K562 (cell line): ENCODE measurements around the gene ASB13. TPM values are rescaled to one million over a fixed set of nuclear protein-coding genes. Genes with fewer than 3 reads are reported as not detected.
A peak's percentile ranks its signal among the peaks of the same experiment; 100 is the strongest.

Source experiments
- ATAC-seq: fragments of 200-7000 bp; cut with Tn5 transposase; 3 replicates; pipeline ENCODE4 v1.9.1; 2020; ENCODE audit warnings: moderate library complexity
- BruUV-seq: library from RNA; stranded (reverse); fragments of 400-500 nt; replicated peaks from 2 replicates; lab custom pipeline; 2021; lab: Mats Ljungman, UMichigan
- CTCF ChIA-PET: fragments of 300-600 bp; formaldehyde crosslinking; extraction: SDS; loops from one replicate; lab custom pipeline; 2021; ENCODE audit warnings: low intra/inter-chr PET ratio; lab: Yijun Ruan, JAX
- POLR2A ChIA-PET: fragments of 300-600, 350-650 bp; sonication (Branson Sonifier 250); formaldehyde crosslinking; extraction: SDS; loops from one replicate; lab custom pipeline; 2021; ENCODE audit warnings: antibody characterized with exemption, inconsistent platforms; lab: Yijun Ruan, JAX
- DNase-seq, 4 experiments: peaks; one replicate each; pipeline versions ENCODE4 v3.0.0 to v3.0.0-alpha.2; 2011 to 2018; ENCODE audit warnings: low spot score in 3 of 4, mixed read lengths in 3 of 4; ENCODE audit errors: extremely low read depth in 1 of 4
- FAIRE-seq: peaks from 2 replicates; lab custom pipeline; 2011; peaks lifted over from hg19 to GRCh38; lab: Jason Lieb, UNC
- H2AFZ ChIP-seq: 2 replicates; pipeline ENCODE4 v1.6.0; 2011; ENCODE audit warnings: low read depth, low read length, control low read depth, inconsistent platforms
- H3K27ac ChIP-seq: fragments of 200-600 bp; 3 replicates; pipeline ENCODE4 v1.8.0; 2011; ENCODE audit warnings: low read depth, mild to moderate bottlenecking, control low read depth, inconsistent platforms, low read length, moderate library complexity, mixed read lengths; ENCODE audit errors: extremely low read depth
- H3K27me3 ChIP-seq, 2 experiments: fragments of 300-600 bp in 1 of 2; 2 replicates in 1 of 2; 3 replicates in 1 of 2; pipeline versions ENCODE4 v1.6.0 to v1.8.0; 2011; ENCODE audit warnings: inconsistent platforms in 2 of 2, low read length in 2 of 2, mild to moderate bottlenecking in 1 of 2, mixed read lengths in 1 of 2, moderate library complexity in 1 of 2; ENCODE audit not compliant: control insufficient read depth in 2 of 2, insufficient read depth in 2 of 2
- H3K36me3 ChIP-seq: fragments of 300-600 bp; 3 replicates; pipeline ENCODE4 v1.8.0; 2011; ENCODE audit warnings: mild to moderate bottlenecking, low read length, inconsistent platforms; ENCODE audit not compliant: control insufficient read depth, insufficient read depth
- H3K4me1 ChIP-seq, 2 experiments: fragments of 200-600 bp in 1 of 2; replicated peaks in 1 of 2; 2 replicates in 1 of 2; 3 replicates in 1 of 2; pipeline versions ENCODE4 v1.5.1 to v1.8.0; 2011; ENCODE audit warnings: inconsistent platforms in 2 of 2, low read length in 2 of 2, mild to moderate bottlenecking in 1 of 2, mixed read lengths in 1 of 2, moderate library complexity in 1 of 2; ENCODE audit not compliant: control insufficient read depth in 2 of 2, insufficient read depth in 2 of 2
- H3K4me2 ChIP-seq: 2 replicates; pipeline ENCODE4 v1.6.1; 2011; ENCODE audit warnings: low read length, control low read depth, inconsistent platforms, mixed read lengths; ENCODE audit not compliant: insufficient read depth
- H3K4me3 ChIP-seq: fragments of 200-600 bp; sonication (generic), shearing (Covaris generic); 2 replicates; pipeline ENCODE4 v1.5.1; 2016; ENCODE audit warnings: control low read depth, inconsistent platforms
- H3K79me2 ChIP-seq: fragments of 200-600 bp; 3 replicates; pipeline ENCODE4 v1.8.0; 2011; ENCODE audit warnings: low read length, inconsistent platforms; ENCODE audit not compliant: control insufficient read depth, insufficient read depth
- H3K9ac ChIP-seq, 2 experiments: 2 replicates each; pipeline versions ENCODE4 v1.6.0 to v1.6.1; 2011; ENCODE audit warnings: low read depth in 2 of 2, low read length in 2 of 2, control low read depth in 1 of 2, inconsistent platforms in 1 of 2, mild to moderate bottlenecking in 1 of 2, mixed read lengths in 1 of 2; ENCODE audit not compliant: insufficient read depth in 1 of 2
- H3K9me1 ChIP-seq: one replicate; pipeline ENCODE4 v1.6.0; 2011; ENCODE audit warnings: inconsistent platforms, mild to moderate bottlenecking, low read length, moderate library complexity; ENCODE audit not compliant: control insufficient read depth, insufficient read depth
- H3K9me3 ChIP-seq: replicated peaks from 2 replicates; pipeline ENCODE4 v1.5.1; 2011; ENCODE audit warnings: low read depth, low read length, inconsistent platforms; ENCODE audit not compliant: control insufficient read depth, insufficient read depth
- H4K20me1 ChIP-seq: replicated peaks from 2 replicates; pipeline ENCODE4 v1.6.1; 2011; ENCODE audit warnings: low read length, inconsistent platforms, mixed read lengths; ENCODE audit not compliant: control insufficient read depth, insufficient read depth
- CTBP1 ChIP-seq: fragments of 450-650 bp; IDR thresholded peaks from 2 replicates; pipeline ENCODE4 v1.6.1; 2016; ENCODE audit warnings: borderline replicate concordance
- JUN ChIP-seq, 2 experiments: sonication (generic) in 1 of 2; formaldehyde crosslinking in 1 of 2; IDR thresholded peaks; 2 replicates each; pipeline versions ENCODE4 v1.6.1 to v1.8.0; 2012 to 2022; ENCODE audit warnings: borderline replicate concordance in 2 of 2, mild to moderate bottlenecking in 2 of 2, improper control_type of control experiment in 1 of 2, low read depth in 1 of 2, low read length in 1 of 2, missing genetic modification reagents in 1 of 2
- SPI1 ChIP-seq: IDR thresholded peaks from 2 replicates; pipeline ENCODE4 v1.6.1; 2011; ENCODE audit warnings: low read depth, low read length, control low read depth, borderline replicate concordance
- WGBS: fragments of 100-300 bp; shearing (Covaris generic); methylation state at CpG from one replicate; pipeline ENCODE4 v1.1.6; 2016; ENCODE audit warnings: low coverage, mixed read lengths; ENCODE audit not compliant: insufficient coverage; ENCODE audit errors: missing lambda C conversion rate; 5-methylcytosine and 5-hydroxymethylcytosine counted together
- in situ Hi-C: fragments of 300-500 bp; cut with MboI; formaldehyde crosslinking; loops from 4 replicates; pipeline ENCODE4 v1.15.0; 2018; ENCODE audit warnings: inconsistent platforms, mixed read lengths
- intact Hi-C: fragments of 100-400 bp; cut with micrococcal nuclease; formaldehyde crosslinking; loops from 2 replicates; pipeline ENCODE4 v1.14.2; 2022
- polyA plus RNA-seq, 8 experiments: library from polyadenylated mRNA; depleted of rRNA in 4 of 8; stranded (reverse) in 5 of 8; unstranded in 3 of 8; fragments of >200 nt; fragmentation: Nextera tagmentation in 2 of 8; fragmentation: Illumina TruSeq in 1 of 8; extraction: Ambion mirVana in 2 of 8; extraction: Trizol in 1 of 8; gene quantifications; 2 replicates each; pipeline versions ENCODE4 v1.2.1 to v1.2.3, GENCODE V29; 2011 to 2014; ENCODE audit warnings: inconsistent platforms in 1 of 8, missing spikeins in 1 of 8
- total RNA-seq, 7 experiments: library from RNA; depleted of rRNA in 6 of 7; stranded (reverse); fragments of >200 nt in 6 of 7; fragmentation: Illumina TruSeq in 2 of 7; extraction: Trizol in 2 of 7; gene quantifications; 2 replicates each; pipeline versions ENCODE4 v1.2.1 to v1.2.3, GENCODE V29; 2011 to 2021; ENCODE audit warnings: low replicate concordance in 1 of 7
- TF ChIP-seq, protein P1 (sequence below): fragments of 200-600 bp; sonication (generic); IDR thresholded peaks from one replicate; pipeline ENCODE4 v1.6.1; 2012; ENCODE audit warnings: mild to moderate bottlenecking, low read depth, low read length, inconsistent platforms
- TF ChIP-seq, protein P2 (sequence below): fragments of 450-650 bp; IDR thresholded peaks from 2 replicates; pipeline ENCODE4 v1.6.1; 2016; ENCODE audit warnings: missing biosample characterization, missing genetic modification characterization

The ASB13 gene
- total and polyA plus RNA-seq, 9 of the 15 experiments (the other 6 are each of a cell fraction or from before 2014, with no cell fraction given) = 5.2 to 28.8 (median 16.9) TPM

DNA sequence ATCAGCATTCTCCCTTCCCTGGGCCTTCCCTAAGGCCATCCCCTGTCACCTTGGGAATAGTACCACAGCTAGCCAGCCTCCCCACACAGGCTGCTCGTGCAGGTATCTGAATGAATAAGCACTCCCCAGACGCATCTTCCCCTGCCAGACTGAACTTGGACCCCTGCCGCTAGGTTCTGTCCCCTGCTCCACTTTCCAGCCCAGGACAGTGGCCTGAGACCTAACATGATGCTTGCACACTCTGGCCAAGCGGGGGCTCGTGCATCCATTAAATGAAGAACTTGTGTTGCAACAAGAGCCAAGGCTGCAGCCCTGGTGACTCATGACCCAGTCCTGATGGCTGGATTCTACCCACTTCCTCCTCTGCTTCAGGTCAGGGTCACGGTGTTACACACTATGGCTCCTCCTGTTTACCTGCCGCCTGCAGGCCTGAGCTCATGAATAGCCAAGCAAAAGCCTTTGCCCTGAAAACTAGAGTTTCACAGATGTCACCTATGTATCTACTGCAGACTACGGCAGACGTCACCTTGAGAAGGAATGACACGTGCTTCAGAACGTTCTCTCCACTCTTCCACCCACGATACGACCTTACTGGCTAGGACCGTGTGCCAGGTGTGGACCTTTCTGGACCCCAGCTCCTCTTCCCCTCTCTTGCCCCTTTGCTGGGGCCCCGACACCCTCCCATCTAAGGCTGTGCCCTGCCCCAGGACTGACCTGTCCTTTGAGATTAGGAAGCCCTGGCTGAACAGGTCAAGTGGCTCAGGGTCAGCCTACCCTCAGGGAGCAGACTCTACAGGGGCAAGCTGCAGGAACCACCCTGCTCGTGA lies 6.5 kb downstream of the ASB13 start:
- Histone ChIP-seq H3K36me3 (no peaks in the 10 kb centered on the region), H3K9me3 (no peaks in the 10 kb centered on the region), H3K4me2 (peak overlapping the region; percentile 11; the same call in 1 of the 2 replicates), H3K27me3 (no peaks in the 10 kb centered on the region), H3K79me2 (no peaks in the 10 kb centered on the region), H3K4me1 (peaks cover 18 to 23% of the 10 kb centered on the region in 2 experiments; a peak in 4 of 5 replicates), H3K4me3 (no peak overlapping the region), H3K27ac (0 out of 3 replicates have a peak overlapping the region, but pooled peaks have one; percentile 6), H3K9me1 (peaks cover 2% of the 10 kb centered on the region), H3K9ac (no peak overlapping the region; a peak in 1 of 4 replicates), H4K20me1 (peaks cover 14% of the 10 kb centered on the region), H2AFZ (0 out of 2 replicates have a peak overlapping the region, but pooled peaks have one; percentile 26)
- intact Hi-C loops (no loop called here), in situ Hi-C loops (no loop called here)
- BruUV-seq = no TSS peak
- CTCF ChIA-PET = no interaction called here
- FAIRE-seq = peak; percentile 78
- ATAC-seq = peak; percentile 78
- WGBS = 44% methylated on average over 16 of the region's 16 CpGs
- DNase-seq = peak in 2 of 4 experiments; percentile 42 to 61
- POLR2A ChIA-PET = interaction anchor here (0.5 to 1.3 kb wide), 5 partner anchors 17 to 184 kb away, joined by 3 to 4 read pairs (median 3); no protein-coding TSS in a partner anchor
- TF ChIP-seq JUN (IDR thresholded peaks at IDR 0.05; ENCODE audit: borderline replicate concordance, low read depth, low read length) = peak; percentile 57; the same call in 1 of the 2 replicates
- TF ChIP-seq JUN (CRISPR knock-in tag; IDR thresholded peaks at IDR 0.05; ENCODE audit: borderline replicate concordance) = peak; percentile 58; the same call in 1 of the 2 replicates
- TF ChIP-seq CTBP1 = peak; percentile 65; the same call in 1 of the 2 replicates
- TF ChIP-seq, protein P1, sequence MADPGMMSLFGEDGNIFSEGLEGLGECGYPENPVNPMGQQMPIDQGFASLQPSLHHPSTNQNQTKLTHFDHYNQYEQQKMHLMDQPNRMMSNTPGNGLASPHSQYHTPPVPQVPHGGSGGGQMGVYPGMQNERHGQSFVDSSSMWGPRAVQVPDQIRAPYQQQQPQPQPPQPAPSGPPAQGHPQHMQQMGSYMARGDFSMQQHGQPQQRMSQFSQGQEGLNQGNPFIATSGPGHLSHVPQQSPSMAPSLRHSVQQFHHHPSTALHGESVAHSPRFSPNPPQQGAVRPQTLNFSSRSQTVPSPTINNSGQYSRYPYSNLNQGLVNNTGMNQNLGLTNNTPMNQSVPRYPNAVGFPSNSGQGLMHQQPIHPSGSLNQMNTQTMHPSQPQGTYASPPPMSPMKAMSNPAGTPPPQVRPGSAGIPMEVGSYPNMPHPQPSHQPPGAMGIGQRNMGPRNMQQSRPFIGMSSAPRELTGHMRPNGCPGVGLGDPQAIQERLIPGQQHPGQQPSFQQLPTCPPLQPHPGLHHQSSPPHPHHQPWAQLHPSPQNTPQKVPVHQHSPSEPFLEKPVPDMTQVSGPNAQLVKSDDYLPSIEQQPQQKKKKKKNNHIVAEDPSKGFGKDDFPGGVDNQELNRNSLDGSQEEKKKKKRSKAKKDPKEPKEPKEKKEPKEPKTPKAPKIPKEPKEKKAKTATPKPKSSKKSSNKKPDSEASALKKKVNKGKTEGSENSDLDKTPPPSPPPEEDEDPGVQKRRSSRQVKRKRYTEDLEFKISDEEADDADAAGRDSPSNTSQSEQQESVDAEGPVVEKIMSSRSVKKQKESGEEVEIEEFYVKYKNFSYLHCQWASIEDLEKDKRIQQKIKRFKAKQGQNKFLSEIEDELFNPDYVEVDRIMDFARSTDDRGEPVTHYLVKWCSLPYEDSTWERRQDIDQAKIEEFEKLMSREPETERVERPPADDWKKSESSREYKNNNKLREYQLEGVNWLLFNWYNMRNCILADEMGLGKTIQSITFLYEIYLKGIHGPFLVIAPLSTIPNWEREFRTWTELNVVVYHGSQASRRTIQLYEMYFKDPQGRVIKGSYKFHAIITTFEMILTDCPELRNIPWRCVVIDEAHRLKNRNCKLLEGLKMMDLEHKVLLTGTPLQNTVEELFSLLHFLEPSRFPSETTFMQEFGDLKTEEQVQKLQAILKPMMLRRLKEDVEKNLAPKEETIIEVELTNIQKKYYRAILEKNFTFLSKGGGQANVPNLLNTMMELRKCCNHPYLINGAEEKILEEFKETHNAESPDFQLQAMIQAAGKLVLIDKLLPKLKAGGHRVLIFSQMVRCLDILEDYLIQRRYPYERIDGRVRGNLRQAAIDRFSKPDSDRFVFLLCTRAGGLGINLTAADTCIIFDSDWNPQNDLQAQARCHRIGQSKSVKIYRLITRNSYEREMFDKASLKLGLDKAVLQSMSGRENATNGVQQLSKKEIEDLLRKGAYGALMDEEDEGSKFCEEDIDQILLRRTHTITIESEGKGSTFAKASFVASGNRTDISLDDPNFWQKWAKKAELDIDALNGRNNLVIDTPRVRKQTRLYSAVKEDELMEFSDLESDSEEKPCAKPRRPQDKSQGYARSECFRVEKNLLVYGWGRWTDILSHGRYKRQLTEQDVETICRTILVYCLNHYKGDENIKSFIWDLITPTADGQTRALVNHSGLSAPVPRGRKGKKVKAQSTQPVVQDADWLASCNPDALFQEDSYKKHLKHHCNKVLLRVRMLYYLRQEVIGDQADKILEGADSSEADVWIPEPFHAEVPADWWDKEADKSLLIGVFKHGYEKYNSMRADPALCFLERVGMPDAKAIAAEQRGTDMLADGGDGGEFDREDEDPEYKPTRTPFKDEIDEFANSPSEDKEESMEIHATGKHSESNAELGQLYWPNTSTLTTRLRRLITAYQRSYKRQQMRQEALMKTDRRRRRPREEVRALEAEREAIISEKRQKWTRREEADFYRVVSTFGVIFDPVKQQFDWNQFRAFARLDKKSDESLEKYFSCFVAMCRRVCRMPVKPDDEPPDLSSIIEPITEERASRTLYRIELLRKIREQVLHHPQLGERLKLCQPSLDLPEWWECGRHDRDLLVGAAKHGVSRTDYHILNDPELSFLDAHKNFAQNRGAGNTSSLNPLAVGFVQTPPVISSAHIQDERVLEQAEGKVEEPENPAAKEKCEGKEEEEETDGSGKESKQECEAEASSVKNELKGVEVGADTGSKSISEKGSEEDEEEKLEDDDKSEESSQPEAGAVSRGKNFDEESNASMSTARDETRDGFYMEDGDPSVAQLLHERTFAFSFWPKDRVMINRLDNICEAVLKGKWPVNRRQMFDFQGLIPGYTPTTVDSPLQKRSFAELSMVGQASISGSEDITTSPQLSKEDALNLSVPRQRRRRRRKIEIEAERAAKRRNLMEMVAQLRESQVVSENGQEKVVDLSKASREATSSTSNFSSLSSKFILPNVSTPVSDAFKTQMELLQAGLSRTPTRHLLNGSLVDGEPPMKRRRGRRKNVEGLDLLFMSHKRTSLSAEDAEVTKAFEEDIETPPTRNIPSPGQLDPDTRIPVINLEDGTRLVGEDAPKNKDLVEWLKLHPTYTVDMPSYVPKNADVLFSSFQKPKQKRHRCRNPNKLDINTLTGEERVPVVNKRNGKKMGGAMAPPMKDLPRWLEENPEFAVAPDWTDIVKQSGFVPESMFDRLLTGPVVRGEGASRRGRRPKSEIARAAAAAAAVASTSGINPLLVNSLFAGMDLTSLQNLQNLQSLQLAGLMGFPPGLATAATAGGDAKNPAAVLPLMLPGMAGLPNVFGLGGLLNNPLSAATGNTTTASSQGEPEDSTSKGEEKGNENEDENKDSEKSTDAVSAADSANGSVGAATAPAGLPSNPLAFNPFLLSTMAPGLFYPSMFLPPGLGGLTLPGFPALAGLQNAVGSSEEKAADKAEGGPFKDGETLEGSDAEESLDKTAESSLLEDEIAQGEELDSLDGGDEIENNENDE = no peak
- TF ChIP-seq, protein P2, sequence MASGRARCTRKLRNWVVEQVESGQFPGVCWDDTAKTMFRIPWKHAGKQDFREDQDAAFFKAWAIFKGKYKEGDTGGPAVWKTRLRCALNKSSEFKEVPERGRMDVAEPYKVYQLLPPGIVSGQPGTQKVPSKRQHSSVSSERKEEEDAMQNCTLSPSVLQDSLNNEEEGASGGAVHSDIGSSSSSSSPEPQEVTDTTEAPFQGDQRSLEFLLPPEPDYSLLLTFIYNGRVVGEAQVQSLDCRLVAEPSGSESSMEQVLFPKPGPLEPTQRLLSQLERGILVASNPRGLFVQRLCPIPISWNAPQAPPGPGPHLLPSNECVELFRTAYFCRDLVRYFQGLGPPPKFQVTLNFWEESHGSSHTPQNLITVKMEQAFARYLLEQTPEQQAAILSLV (tag) = 0 out of 2 replicates have a peak, but pooled peaks have one; percentile 16
- TF ChIP-seq SPI1 = peak; percentile 93
